M059J (cell line): ENCODE results near the gene INTS6. TPM values are rescaled to one million over a fixed set of nuclear protein-coding genes. Genes with fewer than 3 reads are reported as not detected.
"Not testable (repeated sequence)": the region's sequence is repeated elsewhere in the genome, so short reads cannot be mapped to it uniquely, and the experiment has no call there.

ENCODE experiments used
- DNase-seq: peaks from one replicate; pipeline ENCODE4 v3.0.0-alpha.2; 2012; ENCODE audit warnings: low read depth
- total RNA-seq: library from RNA; depleted of rRNA; stranded (reverse); fragments of >200 nt; shearing (Covaris generic); gene quantifications from 2 replicates; pipeline ENCODE4 v1.2.3, GENCODE V29; 2014

Gene INTS6
- total RNA-seq, 1 experiment from 2014 or later: 35.2 TPM

DNA sequence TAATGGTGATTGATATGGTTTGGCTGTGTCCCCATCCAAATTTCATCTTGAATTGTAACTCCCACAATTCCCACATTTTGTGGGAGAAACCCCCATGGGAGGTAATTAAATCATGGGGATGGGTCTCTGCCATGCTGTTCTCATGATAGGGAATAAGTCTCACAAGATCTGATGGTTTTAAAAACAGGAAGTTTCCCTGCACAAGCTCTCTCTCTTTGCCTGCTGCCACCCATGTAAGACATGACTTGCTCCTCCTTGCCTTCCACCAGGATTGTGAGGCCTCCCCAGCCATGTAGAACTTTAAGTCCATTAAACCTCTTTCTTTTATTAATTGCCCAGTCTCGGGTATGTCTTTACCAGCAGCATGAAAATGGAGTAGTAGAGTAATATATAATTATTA, 37.5 kb downstream of the INTS6 start:
- not testable (repeated sequence) for DNase-seq

GRCh38 chr13:51412431-51412830, 40.4 kb downstream of the INTS6 start:
- no peak for DNase-seq

- no peak for DNase-seq
These were observed 47.7 kb downstream of the INTS6 start for GRCh38 chr13:51405176-51405575.

GRCh38 chr13:51397262-51397941, 55.4 kb downstream of the INTS6 start:
- peak; percentile 7 for DNase-seq

- no peak for DNase-seq
These were observed 56.5 kb downstream of the INTS6 start for GRCh38 chr13:51396352-51396751.

- no peak for DNase-seq
These were observed 58.1 kb downstream of the INTS6 start for GRCh38 chr13:51394724-51395123.

GRCh38 chr13:51385114-51385513, 67.7 kb downstream of the INTS6 start:
- no peak for DNase-seq

DNA sequence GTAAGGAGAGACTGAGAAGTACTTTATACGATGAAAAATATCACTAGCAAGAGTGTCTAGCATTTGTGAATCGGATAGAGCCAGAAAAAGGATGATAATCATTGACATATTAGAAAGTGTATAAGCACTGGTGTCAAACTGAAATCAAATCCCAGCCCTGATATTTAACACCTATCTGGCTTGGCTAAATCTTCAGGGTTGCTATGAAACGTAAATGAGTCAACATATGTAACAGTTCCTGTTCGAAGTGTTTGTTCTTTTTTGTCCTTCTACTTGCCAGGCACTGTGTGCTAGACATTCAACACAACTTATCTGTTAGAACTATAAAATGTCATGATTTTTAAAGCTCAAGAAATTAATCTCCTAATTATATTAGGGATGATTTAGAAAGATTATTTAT, 72.6 kb downstream of the INTS6 start:
- DNase-seq: peak; percentile 9

DNA sequence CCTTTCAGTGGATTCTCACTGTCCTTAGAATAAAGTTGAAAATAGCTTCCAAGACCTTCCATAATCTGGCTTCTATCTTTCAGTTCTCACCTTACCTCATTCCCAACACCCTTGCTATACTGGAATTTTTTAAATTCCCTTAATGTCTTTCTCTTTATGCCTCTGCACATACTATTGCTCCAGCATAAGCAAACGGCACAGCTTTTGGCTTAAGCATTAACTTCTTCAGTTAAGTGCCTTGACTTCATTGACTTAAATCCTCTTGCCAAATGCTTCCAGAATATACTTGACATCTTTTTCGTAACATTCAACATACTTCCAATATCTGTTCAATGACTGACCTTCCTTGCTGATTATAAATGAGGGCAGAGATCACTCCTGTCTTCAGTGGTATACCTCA, 79.4 kb downstream of the INTS6 start:
- DNase-seq: no peak

GRCh38 chr13:51371768-51372399, 81.0 kb downstream of the INTS6 start:
- no peak for DNase-seq

- no peak for DNase-seq
These were observed 82.0 kb downstream of the INTS6 start for GRCh38 chr13:51370811-51371210.

GRCh38 chr13:51370116-51370515, 82.7 kb downstream of the INTS6 start:
- DNase-seq: no peak

- DNase-seq: peak; percentile 68
These were observed 88.3 kb downstream of the INTS6 start for GRCh38 chr13:51364404-51365008.

GRCh38 chr13:51363625-51364024, 89.2 kb downstream of the INTS6 start:
- no peak for DNase-seq

DNA sequence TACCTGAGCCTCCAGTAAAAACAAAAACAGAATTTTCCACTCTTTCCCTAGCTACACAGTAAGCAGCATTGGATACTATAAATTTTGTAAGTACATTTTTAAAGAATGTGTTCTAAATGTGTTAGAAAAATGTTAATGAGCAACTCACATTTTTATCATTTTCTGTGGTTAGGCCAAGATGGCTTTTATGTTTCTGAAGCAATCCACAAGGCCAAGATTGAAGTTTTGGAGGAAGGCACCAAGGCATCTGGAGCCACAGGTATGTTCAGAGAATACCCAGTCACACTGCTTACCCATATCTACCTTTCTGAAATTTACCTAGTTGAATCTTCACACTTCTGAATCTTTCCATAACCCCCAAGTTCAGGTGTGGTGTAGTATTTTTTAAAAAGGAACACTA, 91.7 kb downstream of the INTS6 start:
- DNase-seq: no peak

GRCh38 chr13:51360489-51360888, 92.3 kb downstream of the INTS6 start:
- DNase-seq: no peak

DNA sequence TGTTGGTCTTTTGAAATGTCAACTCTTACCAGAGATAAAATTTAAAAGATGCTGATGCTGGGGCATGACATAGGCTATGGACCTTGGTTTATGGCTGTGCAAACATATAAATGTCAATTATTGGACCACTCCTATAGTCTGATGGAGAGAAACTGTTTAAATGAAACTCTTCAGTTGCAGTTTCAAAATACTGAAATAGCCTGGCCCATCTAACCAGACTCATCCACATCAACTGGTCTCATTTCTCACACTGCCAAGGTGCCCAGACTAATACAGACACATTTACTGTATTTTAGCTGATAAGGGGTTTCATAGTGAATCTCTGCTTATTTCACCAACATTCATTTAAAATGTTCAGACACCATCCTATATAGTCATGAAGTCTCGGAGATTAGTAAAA, 93.5 kb downstream of the INTS6 start:
- no peak for DNase-seq

DNA sequence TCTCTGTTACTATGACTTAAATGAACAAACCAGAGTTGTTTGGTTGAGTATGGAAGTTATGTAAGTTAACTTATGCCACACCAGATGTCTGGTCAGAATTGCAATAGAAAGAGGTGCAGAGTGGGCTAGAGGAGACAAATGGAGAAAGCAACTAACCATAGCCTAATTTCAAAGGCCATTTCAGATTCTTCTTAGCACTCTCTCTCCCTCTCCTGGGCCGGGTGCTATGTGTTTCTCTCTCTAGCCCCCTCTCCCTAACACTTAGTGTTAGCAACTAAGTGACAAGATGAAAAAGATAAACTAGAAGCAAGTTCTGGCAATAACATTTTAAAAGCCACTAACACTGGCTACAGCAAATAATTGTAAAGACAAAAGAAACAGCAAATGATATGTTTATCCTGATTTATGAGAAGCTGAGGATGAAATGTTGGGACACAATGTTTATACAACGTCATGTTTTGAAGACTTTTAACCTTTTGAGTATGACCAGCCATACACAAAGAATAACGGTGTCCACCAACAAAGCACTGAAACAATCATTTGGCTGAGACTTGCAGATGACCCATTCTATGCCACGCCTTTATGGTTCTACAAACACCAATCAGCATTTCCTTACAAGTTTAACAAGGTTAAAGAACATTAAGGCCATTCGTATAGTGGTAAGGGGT, 94.8 kb downstream of the INTS6 start:
- no peak for DNase-seq

DNA sequence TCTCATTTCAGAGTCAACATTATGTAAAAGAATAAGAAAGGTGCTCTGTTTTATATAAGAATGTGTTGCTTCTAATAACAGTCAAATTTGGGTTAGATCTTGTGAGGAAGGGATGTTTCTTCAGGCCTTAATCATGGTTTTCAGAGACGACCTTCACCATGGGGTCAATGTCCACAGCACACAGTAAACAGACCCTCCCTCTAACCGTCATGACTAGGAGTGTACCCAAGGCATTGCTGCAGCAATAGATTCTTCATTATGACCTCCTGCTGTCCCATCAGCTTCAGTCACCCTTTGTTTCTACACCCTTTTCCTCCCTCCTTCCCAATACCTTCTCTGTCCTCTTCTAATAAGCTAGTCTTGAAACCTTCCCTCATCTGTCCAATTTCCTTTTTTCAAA, 97.6 kb downstream of the INTS6 start:
- no peak for DNase-seq

DNA sequence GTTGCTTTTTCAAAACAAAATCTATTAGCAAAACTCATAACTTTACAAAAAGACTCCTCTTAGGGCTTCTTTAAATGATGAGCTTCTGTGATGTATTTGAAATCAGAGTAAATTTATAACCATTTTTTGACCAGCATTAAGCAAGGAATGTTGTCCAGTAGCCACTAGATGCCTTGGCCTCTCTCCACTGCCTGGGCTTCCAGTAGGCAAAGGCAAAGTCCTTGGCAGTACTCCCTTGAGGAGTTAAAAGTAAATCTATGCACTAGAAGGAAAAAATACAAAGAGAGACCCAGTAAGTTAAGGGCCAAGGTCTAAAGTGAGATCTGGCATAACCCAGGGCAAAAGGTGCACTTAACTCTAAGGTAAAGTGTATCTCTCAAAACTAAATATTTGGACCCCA, 103.8 kb downstream of the INTS6 start:
- no peak for DNase-seq

DNA sequence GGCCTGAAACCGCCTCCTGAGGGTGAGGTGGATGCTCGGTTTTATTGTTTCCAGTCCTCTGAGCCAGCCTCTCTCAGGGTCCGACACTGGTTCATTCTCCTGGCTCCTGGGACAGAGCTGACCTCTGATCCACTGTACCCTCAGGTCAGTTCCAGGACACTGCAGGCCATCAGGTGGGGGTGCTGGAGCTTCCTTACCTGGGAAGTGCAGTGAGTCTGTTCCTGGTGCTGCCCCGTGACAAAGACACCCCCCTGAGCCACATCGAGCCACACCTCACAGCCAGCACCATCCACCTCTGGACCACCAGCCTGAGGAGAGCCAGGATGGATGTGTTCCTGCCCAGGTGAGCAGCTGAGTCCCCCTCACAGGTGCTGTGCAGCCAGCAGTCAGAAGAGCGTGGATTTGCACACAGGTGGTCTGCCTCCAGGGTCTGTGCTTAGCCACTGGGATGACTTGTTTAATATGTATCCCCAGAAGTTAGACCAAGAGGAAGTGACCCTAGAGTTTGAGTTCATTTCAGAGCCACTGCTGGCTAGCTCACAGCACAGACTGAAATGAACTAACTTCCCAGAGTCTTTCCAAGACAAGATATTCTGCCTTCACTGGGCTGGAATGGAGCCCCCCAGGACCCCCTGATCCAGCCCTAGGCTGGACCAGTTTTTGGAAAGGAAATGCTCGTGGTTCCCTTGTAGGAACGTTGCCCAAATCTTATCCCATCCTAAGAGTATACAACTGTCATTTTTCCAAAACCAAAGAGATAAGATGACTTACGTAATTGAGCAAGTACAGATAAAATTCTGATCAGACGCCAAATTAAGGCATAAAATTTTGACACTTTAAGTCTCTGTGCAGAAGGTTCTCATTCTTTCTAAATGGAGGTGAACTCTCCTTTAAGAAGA, 104.5 kb downstream of the INTS6 start:
- DNase-seq: no peak

DNA sequence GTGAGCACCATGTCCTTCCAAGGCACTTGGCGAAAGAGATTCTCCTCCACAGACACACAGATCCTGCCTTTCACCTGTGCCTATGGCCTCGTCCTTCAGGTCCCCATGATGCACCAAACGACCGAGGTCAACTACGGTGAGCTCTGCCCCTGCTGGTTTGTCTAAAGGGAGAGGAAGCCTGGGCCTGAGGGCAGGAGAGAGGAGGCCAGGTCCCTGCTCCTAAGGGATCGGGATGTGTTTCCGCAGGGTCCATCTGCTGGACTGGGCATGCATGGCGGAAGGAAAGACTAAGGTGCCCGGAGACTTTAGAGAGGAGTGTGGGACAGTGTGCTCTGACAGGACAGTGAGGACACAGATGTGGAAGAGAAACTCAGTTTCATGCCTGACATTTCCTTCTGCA, 105.7 kb downstream of the INTS6 start:
- DNase-seq: no peak
